Activated CD8-positive, alpha-beta memory T cell treated with anti-CD3 and anti-CD28 coated beads, Interleukin-2, amount 50 U/mL, for 1 hour (primary cell): ENCODE results near the gene UGP2.
"Not testable (repeated sequence)": the region's sequence is repeated elsewhere in the genome, so short reads cannot be mapped to it uniquely, and the experiment has no call there.

Source experiments
- DNase-seq: peaks from one replicate; pipeline ENCODE4 v3.0.0-alpha.2; 2020; ENCODE audit errors: extremely low read depth

UGP2 gene

DNA sequence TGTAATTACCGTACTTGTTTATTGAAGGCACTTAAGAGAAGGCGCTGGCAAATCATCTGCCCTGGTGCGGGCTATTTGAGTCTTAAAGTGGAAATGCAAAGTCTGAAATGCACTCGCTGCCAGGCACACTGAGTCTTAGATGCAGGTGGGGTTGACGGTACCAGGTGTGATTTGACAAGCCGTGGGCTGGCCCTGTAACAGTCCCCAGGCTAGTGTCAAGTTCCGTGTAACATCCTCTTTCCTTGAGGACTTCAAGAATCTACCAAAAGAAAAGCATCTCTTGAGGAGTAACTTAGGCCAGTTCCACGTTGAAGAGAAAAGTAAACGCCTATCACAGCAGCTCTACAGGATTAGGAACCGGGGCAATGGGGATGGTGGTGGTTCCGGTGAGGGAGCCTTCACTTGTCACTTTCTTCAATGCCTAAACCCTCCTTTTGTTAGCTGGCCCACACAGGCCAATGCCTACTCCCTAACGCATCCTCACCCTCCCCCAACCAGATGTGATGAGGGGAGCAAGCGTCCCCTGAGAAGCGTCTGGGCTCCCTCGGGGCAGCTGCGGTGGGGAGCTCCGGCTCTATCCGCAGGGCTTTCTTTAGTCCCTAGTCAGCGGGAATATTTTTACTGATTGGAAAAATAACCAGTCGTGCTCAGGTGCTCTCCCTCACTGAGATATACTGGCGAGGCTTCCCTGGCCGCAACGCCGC is 1.5 kb upstream of the UGP2 start:
- DNase-seq = peak; percentile 2

DNA sequence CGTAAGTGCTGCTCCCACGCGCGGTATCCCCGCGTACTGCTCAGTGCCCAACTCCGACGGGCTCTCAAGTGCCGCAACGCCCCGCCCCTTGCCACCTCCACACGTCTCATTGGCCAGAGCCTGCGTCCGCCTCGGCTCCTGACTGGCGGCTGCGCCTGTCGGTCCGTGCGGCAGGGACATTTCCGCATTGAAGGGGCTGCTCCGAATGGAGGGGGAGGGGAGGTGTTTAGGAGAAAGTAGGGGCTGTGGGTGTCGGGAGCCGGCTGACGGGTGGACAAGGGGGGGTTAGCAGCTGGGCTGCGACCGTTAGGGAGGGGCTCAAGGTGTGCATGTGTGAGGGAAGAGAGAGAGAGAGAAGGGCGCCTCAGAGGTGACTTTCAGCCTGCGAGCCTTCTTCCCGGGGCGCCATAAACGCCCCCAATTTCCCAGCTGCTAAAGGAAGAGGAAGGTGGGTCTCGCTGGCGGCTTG is 877 bp upstream of the UGP2 start:
- DNase-seq = peak; percentile 94

DNA sequence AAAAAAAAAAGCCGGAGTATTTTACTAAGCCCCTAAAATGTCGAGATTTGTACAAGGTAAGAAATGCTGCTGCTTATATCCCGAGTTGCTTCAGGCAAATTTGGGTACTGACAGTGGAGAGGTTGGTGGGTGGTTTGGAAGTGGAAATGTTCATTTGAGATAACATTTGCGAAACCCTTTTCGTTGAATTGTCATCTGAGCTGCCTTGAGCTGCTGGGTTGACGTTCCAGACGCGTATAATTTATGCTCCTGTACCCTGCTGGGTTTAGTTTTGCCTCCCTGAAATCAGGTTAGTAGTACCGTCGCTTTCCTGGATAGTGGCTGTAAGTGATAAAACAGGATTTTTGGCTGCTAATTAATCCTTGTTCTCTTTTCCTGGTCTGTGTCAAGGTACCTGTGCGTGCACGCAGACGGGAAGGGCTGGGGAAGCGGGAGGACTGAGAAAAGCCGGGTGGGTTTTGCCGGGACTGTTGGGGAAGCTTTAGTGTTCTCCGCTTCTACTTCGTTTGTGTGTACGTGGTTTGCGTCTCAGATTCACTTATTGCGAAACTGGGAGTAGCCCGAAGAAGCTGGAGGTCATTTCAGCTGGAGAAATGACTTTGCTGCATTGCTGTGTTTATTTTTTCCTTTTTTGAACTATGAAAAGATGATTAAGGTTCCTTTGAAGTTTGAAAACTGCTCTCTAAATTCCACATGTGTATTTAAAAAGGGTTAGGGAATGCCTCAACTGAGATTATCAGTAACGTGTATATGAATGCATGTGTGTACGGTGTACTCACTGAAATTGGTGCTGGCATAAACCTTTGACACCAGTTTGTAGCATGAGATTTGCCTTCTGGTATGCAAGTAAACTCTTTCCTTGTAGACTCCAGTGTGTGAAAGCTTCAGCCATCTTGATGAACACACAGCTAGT is 709 bp downstream of the UGP2 start:
- no peak for DNase-seq

DNA sequence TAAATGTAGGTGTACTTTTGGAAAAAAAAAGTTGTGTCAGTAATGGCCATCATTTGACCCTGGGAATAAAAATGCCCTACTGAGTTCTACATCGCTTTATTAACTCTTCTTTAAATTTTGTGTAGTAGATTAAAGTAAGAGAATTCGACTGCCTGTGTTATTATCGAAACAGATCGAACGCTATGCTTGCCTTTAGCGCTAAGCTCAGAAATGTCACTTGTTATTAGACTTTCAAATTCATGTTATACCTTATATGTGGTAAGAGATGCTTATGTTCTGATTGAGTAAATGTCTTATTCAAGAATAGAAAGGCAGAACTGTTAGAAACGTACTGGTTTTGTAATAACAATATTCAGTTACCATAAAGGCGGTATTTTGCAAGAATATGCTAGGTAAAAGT is 1.4 kb downstream of the UGP2 start:
- no peak for DNase-seq

DNA sequence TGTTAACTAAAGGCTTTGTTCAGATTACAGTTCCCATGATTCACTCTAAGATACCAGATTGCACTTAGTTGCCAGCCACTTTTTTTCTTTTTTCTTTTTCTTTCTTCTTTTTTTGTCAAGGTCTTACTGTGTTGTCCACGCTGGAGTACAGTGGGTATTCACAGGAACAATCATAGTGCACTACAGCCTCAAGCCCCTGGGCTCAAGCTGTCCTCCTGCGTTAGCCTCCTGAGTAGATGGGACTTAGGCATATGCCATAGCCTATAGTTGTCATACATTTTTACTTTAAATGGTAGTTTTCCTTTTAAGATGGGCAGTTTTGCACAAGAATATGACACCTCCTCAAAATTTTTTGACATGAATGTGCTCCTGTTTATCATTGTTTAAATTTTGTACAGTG is 2.1 kb downstream of the UGP2 start:
- no peak for DNase-seq

DNA sequence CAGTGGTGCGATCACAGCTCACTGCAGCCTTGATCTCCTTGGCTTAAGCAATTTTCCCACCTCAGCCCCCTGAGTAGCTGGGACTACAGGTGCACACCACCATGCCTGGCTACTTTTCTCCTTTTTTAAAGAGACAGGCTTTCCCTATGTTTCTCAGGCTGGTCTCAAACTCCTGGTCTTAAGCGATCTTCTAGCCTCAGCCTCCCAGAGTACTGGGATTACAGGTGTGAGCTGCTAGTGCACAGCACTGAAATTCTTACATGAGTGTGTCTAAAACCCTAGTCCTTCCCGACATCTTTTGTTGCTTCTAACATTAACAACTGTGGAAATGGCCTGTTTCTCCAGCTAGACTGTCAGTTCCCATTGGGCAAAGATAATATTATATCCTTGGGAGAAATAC is 2.9 kb downstream of the UGP2 start:
- no peak for DNase-seq

DNA sequence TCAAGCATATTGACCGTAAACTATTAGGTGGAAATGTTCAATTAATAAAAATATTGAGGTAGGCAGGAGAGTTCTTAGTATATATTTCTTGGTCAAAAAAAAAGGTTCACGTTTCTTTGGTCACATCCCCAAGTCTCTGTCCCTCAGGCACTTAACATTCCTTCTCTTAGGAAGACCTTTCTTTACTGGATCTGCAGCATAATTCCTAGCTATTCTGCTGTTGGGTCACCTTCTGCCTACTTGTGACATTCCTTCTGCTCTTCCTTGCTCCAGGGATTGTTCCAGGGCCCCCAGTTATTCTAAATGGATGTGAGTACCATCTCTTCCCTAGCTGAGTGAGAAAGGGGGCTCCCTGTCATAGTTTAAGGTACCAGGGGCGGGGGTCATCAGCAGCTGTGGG is 4.2 kb downstream of the UGP2 start:
- no peak for DNase-seq

DNA sequence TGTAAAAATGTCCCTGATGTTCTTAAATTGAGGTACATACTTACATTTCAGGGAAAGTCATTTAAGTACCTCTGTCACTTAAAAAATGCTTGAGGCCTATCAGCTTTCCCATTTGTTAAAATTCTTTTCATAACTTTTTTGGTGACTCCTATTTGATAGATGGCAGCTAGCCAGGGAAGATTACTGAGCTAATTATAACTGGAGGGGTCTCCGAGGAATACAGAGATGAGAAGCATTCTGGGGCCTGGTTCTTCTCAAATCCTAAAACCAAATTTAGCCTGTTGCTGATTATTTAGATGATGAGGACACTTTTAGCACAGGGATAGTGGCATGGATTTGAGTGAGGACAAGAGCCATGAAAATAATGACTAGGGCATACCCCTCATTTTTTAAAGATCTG is 4.8 kb downstream of the UGP2 start:
- no peak for DNase-seq

DNA sequence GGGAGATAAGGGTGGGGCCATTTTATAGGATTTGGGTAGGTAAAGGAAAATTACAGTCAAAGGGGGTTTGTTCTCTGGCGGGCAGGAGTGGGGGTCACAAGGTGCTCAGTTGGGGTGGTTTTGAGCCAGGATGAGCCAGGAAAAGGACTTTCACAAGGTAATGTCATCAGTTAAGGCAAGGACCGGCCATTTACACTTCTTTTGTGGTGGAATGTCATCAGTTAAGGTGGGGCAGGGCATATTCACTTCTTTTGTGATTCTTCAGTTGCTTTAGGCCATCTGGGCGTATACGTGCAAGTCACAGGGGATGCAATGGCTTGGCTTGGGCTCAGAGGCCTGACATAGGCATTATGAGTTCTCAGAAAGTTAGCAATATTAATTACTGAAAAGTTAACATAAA is 5.9 kb downstream of the UGP2 start:
- DNase-seq = not testable (repeated sequence)

DNA sequence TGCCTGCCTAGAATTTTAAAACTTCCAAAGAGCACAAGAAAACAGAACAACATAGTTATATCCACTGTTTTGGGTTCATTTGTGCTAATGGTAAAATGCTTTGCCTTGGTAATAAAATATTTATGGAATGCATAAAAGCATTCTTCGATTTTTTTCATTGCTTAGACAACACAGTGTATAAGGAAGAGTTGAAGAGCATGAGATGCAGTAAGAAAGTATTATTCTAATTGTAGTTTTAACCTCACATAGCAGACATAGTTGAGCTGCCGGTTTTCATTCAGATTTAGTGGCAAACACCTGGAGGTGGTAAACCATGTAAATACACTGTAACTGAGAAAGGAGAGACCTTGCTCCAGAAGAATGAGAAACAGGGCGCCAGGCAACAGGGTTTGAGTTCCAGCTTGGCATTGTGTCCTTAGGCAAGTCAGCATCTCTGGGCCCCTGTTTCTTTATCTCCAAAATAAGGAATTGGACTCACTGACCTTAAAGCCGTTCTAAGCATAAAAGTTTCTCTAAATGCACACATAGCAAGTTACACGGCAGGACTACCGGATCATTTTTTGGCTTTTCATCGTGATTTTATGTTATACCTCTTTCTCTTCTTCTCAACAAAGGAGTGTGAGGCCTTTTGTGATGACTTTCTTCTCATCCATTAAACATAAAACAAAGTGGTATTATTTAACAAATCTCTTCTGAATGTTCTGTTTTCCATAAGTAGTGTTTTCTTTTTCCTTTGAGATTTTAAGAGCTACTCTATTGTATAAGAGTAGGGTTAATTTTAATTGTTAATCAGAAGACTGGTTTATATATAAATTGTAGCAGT is 7.9 kb downstream of the UGP2 start:
- DNase-seq = no peak

DNA sequence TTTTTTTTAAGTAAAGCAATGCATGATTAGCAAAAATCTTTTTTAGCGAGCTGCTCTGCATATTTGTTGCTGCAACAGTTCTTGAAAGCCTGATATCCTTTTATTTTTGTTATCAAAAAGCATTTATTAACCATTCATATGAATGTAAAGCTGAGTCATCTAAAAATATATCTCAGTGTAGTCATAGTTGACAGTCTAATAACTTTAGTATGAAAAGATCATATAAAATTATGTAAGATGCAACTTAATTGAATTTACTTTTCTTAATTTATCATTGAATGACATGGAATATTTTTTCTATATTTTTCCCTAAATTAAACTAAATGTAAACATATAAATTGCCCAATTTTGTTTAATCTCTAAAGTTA is 8.5 kb downstream of the UGP2 start:
- no peak for DNase-seq

DNA sequence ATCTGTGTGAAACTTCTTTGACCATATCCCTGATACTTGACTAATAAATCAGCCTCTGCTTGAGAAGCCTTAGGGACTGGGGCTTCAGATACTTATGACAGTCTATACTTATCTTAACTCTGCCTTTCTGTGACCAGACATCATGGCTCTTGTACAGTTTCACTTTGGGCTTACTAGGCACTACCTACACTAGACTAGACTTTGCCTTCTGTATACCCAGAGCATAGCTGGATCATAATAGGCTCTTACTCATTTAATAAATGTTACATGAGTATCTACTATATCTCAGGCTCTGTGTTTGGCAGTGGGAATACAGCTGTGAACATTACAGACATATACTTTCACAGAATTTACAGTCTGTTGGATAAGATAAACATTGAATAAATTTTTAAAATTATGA is 9.0 kb downstream of the UGP2 start:
- DNase-seq = no peak

DNA sequence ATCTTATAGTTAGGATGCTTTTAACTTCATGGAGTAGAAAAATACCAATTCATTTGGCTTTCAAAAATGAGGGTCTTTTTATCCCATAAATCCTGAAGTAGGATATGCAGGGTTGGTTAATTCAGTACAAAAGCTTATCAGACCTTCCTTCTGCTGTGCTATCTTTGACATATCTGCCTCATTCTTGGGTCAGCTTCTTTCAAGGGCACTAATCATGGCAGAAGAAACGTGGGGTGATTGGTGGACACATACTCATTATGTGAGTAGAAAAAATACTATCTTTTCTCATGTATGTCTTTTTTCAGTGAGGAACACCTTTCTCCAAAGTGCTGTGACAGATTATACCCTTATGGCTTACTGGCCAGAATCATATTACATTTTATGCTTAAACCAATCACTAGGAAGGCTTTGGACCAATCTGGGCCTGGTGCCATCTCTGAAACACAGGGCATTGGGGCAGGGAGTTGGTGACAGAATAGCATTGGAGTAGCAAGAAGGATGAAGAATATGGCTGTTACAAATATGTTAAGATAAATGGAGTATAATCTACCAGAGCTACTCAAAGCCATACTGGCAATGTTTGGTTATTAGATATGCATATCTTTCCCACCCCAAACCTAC is 10.1 kb downstream of the UGP2 start:
- DNase-seq = no peak

DNA sequence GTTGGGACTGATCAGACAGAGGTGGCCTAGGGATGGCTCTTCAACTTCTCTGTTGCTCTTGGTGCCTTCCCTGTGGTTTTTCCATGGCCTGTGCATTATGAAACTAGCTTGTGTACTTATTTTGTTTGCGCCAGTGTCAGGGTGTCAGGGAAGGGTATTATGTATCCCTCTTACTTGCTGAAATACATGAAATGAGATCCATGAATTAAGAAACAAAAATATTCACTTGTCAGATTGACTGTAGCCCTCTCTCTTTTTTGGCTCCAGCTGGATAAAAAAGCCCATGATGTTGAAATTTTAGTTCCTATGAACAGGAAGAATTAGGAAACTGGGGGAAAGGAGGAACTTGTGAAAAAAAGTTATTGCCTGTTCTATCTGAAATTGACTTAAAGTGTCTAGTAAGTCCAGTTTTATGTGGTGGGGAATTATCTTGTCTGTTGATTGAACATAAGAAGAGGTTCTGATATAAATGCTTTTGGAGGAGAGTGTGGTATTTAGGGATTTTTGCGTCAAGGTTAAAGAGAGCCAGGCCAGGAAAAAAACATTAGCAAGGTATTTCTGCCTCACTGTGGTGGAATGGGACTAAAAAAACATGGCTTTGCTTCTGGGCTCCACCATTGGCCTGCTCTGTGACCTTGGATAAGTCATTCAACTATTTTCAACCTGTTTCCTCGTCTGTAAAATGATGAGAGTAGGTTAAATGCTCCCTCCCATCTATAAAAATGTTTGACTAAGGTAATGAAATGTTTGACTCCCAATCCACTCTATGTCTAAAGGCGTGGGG is 12.0 kb downstream of the UGP2 start:
- DNase-seq = no peak

DNA sequence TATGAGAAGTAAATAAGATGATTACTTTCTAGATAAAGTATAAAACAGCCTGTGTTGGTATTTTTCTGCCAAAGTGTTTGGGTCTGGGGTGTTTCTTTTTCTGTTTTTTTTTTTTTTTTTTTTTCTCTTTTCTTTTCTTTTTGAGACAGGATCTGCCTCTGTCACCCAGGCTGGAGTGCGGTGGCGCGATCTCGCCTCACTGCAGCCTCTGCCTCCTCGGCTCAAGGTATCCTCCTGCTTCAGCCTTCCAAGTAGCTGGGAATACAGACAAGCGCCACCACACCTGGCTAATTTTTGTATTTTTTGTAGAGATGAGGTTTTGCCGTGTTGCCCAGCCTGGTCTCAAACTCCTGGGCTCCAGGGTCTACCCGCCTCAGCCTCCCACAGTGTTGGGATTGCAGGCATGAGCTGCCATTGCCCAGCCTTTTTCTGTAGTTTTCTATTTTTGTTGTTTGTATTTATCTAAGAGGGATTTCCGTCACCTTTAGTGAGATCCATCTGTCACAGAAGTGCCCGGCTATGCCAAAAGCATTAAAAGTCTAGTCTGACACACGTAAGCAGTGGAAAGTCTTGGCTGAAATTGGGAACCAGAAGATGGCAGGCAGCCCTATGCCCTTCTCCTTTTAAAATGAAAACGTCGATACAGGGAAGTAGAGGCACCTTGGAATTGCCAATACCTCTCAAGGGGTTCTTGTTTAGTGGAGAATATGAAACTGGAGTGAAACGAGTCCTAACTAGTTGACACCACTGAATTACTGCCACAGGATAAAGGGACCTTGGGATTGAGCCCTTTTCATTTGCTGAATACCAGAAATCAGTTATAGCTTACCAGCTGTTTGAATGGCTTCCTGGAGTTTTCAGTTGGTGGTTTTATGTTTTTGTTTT is 14.0 kb downstream of the UGP2 start:
- no peak for DNase-seq

DNA sequence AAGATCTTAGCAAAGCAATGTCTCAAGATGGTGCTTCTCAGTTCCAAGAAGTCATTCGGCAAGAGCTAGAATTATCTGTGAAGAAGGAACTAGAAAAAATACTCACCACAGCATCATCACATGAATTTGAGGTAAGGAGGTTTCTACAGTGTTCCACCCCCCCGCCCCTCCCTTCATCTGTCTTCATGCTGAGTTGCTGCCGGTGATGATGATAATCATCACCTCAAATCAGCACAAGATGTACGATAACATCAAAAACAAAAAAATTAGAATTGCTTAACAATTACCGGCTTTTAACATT is 14.6 kb downstream of the UGP2 start:
- peak; percentile 16 for DNase-seq

DNA sequence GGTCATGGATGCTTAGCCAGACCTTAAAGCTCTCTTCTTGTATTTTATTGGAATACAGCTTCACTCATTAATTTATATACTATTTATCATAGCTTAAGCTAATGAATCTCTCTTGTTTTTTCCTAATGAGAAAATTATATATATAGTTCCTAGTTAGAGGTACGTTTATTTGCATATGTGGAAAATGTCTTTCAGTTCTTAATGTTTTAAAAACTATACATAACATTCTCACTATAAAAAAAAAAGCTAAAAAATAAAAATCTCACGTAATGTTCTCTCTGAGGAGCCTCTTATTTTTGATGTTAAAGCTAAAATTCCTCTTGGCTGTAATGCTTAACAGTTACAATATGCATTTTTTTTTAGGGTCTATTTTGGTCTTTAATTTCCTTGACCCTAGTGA is 16.6 kb downstream of the UGP2 start:
- DNase-seq = no peak

DNA sequence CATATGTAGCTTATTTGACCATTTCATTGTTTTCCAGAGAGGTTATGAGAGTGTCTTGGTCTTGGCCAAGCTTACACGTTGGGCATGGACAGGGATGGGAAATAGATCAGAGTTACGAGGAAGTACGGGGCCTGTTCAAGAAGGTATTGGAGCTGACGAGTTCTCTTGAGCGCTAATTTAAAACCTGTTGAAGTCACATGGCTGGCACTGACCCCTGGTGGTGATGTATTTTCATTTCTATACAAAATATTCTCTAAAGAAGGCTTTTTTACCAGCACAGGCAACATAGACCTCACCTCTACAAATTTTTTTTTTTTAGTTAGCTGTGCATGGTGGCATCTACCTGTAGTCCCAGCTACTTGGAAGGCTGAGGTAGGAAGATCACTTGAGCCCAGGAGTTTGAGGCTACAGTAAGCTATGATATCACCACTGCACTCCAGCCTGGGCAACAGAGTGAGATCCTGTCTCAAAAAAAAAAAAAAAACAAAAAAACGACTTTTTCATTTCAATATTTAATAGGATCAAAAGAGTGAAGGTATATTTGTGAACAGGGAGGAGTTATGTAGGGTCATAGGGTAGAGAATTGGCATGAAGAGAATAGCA is 19.6 kb downstream of the UGP2 start:
- peak; percentile 41 for DNase-seq

DNA sequence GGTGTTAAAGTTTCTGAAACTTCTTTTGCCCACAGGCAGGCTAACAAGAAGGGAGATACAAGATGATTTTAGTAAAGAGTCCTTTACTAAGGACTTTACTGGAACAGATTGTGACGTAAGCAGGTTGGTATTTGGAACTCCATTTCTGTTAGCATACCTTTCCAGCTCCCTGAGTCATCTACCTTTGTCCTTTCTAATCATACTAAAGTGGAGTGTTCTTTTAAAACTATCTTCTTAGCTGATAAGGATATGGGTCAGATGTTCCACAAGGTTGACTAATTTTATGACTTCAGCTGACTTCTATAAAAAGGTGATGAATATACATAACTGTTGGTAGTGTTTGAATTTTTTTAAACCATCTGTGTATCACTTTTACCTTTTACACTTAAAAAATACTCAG is 21.1 kb downstream of the UGP2 start:
- no peak for DNase-seq

DNA sequence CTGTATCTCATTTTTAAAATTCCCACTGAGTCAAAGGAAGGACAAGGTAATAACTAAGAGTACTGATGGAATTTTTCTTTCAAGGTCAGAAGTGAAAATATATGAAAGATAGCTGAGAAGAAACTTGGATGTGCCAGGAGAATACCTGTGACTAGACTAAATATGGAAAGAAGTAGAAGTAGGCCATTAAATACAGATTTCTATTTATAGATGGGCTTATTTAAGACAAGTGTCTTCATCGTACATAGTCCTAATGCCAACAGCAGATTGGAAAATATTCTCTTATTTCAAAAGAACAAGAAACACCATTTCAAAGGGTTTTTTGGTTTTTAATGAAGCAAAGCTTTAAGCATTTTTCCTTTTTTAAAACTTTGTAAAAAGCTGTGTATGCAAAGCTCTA is 22.0 kb downstream of the UGP2 start:
- DNase-seq = no peak
